HT-29 (cell line): Measurements from ENCODE around the gene CCDC38. TPM values are rescaled to one million over a fixed set of nuclear protein-coding genes. Genes with fewer than 3 reads are reported as not detected.
A peak's percentile ranks its signal among the peaks of the same experiment; 100 is the strongest.
"Not testable (repeated sequence)": the region's sequence is repeated elsewhere in the genome, so short reads cannot be mapped to it uniquely, and the experiment has no call there.

Experiments
- DNase-seq: peaks from one replicate; pipeline ENCODE4 v3.0.0-alpha.2; 2015; ENCODE audit warnings: low spot score
- total RNA-seq: library from RNA; depleted of rRNA; stranded (reverse); fragments of >200 nt; shearing (Covaris generic); gene quantifications from 2 replicates; pipeline ENCODE4 v1.2.3, GENCODE V29; 2014; rRNA removed

CCDC38 gene
- not detected in 2 replicates for total RNA-seq

GRCh38 chr12:95942524-95943329 lies at the start of gene CCDC38:
TSS of gene CCDC38 (minus strand) at chr12:95942614. CDS start at chr12:95936509, 6,105 bp downstream.
- DNase-seq, result peak; percentile 88

- no peak for DNase-seq
These were observed 47.7 kb upstream of the CCDC38 start for GRCh38 chr12:95990136-95990535.

GRCh38 chr12:95989504-95990123 lies 47.2 kb upstream of the CCDC38 start:
- no peak for DNase-seq

- DNase-seq, result no peak
These were observed 46.3 kb upstream of the CCDC38 start for GRCh38 chr12:95988506-95989275.

GRCh38 chr12:95986635-95987570 lies 44.5 kb upstream of the CCDC38 start:
- DNase-seq, result no peak

- no peak for DNase-seq
These were observed 42.3 kb upstream of the CCDC38 start for GRCh38 chr12:95984682-95985081.

GRCh38 chr12:95982602-95983001 lies 40.2 kb upstream of the CCDC38 start:
- DNase-seq, result no peak

GRCh38 chr12:95980437-95980836 lies 38.0 kb upstream of the CCDC38 start:
- DNase-seq, result no peak

- no peak for DNase-seq
These were observed 36.4 kb upstream of the CCDC38 start for GRCh38 chr12:95978774-95979173.

- no peak for DNase-seq
These were observed 35.9 kb upstream of the CCDC38 start for GRCh38 chr12:95978351-95978750.

GRCh38 chr12:95977764-95978305 lies 35.4 kb upstream of the CCDC38 start:
- no peak for DNase-seq

GRCh38 chr12:95976416-95976832 lies 34.0 kb upstream of the CCDC38 start:
- DNase-seq, result no peak

GRCh38 chr12:95975491-95975890 lies 33.1 kb upstream of the CCDC38 start:
- no peak for DNase-seq

- DNase-seq, result no peak
These were observed 31.9 kb upstream of the CCDC38 start for GRCh38 chr12:95974358-95974757.

- no peak for DNase-seq
These were observed 30.5 kb upstream of the CCDC38 start for GRCh38 chr12:95972832-95973456.

GRCh38 chr12:95970905-95971304 lies 28.5 kb upstream of the CCDC38 start:
- no peak for DNase-seq

- DNase-seq, result not testable (repeated sequence)
These were observed 26.7 kb upstream of the CCDC38 start for GRCh38 chr12:95969116-95969515.

GRCh38 chr12:95967301-95967700 lies 24.9 kb upstream of the CCDC38 start:
- DNase-seq, result no peak

- no peak for DNase-seq
These were observed 24.0 kb upstream of the CCDC38 start for GRCh38 chr12:95966287-95966870.

- peak; percentile 32 for DNase-seq
These were observed 20.7 kb upstream of the CCDC38 start for GRCh38 chr12:95963096-95963495.
